ENCODE data around the gene HOXA5.

The HOXA5 gene

GRCh38 chr7:27150568-27151340, 7.3 kb upstream of the HOXA5 start:
- no peak for TF ChIP-seq ZNF565 (CRISPR knock-in tag; conservative IDR thresholded peaks at IDR 0.05; ENCODE audit: low read depth)
- 0 out of 2 replicates have a peak, but pooled peaks have one; percentile 21 for TF ChIP-seq TSHZ2 (CRISPR knock-in tag; IDR thresholded peaks at IDR 0.05)
- no peak for TF ChIP-seq TOX (CRISPR knock-in tag; IDR thresholded peaks at IDR 0.05; ENCODE audit: borderline replicate concordance)
- no peak for TF ChIP-seq ISL1 (CRISPR knock-in tag; IDR thresholded peaks at IDR 0.05)
- no peak for TF ChIP-seq ZNF70 (CRISPR knock-in tag; IDR thresholded peaks at IDR 0.05)
- no peak for TF ChIP-seq RARB (CRISPR knock-in tag; IDR thresholded peaks at IDR 0.05)
- no peak for TF ChIP-seq ZFP3 (CRISPR knock-in tag; IDR thresholded peaks at IDR 0.05)
- peak; percentile 90 for ATAC-seq

- ATAC-seq, result no peak
- TF ChIP-seq CSDC2 (CRISPR knock-in tag; IDR thresholded peaks at IDR 0.05) (no peak), ZNF8 (CRISPR knock-in tag; IDR thresholded peaks at IDR 0.05) (no peak), GLIS3 (CRISPR knock-in tag; IDR thresholded peaks at IDR 0.05) (no peak), ZNF70 (CRISPR knock-in tag; IDR thresholded peaks at IDR 0.05) (no peak), BACH2 (CRISPR knock-in tag; IDR thresholded peaks at IDR 0.05; ENCODE audit: borderline replicate concordance) (no peak), ISL1 (CRISPR knock-in tag; IDR thresholded peaks at IDR 0.05) (no peak), PPARA (CRISPR knock-in tag; IDR thresholded peaks at IDR 0.05; ENCODE audit: borderline replicate concordance) (no peak), ZNF565 (CRISPR knock-in tag; conservative IDR thresholded peaks at IDR 0.05; ENCODE audit: low read depth) (no peak), ZFP30 (CRISPR knock-in tag; IDR thresholded peaks at IDR 0.05) (no peak), POU6F1 (CRISPR knock-in tag; IDR thresholded peaks at IDR 0.05; ENCODE audit: borderline replicate concordance, low read depth) (no peak)
- TF ChIP-seq, protein P1, sequence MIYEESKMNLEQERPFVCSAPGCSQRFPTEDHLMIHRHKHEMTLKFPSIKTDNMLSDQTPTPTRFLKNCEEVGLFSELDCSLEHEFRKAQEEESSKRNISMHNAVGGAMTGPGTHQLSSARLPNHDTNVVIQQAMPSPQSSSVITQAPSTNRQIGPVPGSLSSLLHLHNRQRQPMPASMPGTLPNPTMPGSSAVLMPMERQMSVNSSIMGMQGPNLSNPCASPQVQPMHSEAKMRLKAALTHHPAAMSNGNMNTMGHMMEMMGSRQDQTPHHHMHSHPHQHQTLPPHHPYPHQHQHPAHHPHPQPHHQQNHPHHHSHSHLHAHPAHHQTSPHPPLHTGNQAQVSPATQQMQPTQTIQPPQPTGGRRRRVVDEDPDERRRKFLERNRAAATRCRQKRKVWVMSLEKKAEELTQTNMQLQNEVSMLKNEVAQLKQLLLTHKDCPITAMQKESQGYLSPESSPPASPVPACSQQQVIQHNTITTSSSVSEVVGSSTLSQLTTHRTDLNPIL (CRISPR knock-in tag; IDR thresholded peaks at IDR 0.05; ENCODE audit: low read depth), result no peak
Observed at GRCh38 chr7:27149842-27150567, 6.5 kb upstream of the HOXA5 start.

- no peak for TF ChIP-seq POU6F1 (CRISPR knock-in tag; IDR thresholded peaks at IDR 0.05; ENCODE audit: borderline replicate concordance, low read depth)
- no peak for TF ChIP-seq SNAI2 (CRISPR knock-in tag; IDR thresholded peaks at IDR 0.05)
- no peak for TF ChIP-seq BACH2 (CRISPR knock-in tag; IDR thresholded peaks at IDR 0.05; ENCODE audit: borderline replicate concordance)
- TF ChIP-seq ZNF8 (CRISPR knock-in tag; IDR thresholded peaks at IDR 0.05), result no peak
- no peak for TF ChIP-seq TCF4 (CRISPR knock-in tag; IDR thresholded peaks at IDR 0.05; ENCODE audit: borderline replicate concordance)
- TF ChIP-seq OSR1 (CRISPR knock-in tag; IDR thresholded peaks at IDR 0.05), result no peak
- no peak for ATAC-seq
Observed at GRCh38 chr7:27148756-27149641, 5.5 kb upstream of the HOXA5 start.
